ENCODE measurements around the gene ACTL8. TPM values are rescaled to one million over a fixed set of nuclear protein-coding genes. Genes with fewer than 3 reads are reported as not detected.

The ACTL8 gene
- total and polyA plus RNA-seq, 2 experiments from 2014 or later, result 0.38 to 0.71 TPM

DNA sequence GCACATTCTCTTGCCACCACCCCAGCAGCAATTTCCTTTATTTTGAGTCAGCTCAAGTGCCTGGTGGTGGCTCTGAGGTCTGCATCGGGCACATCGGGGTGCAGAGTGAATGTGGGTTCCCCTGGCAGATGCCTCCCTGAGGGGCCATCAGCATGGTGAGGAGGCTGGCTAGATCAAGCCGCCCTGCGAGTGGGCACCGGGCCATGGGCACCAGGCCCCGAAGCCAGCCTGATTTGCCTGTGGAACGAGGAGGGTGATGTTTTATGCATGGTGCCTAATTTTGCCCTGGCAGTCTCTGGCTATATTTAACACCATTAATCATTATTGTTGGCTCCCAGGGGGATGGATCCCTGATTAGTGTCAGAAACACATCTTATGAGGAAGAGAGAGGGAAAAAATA, 36.3 kb downstream of the ACTL8 start (continued):
- TF ChIP-seq, protein P1, sequence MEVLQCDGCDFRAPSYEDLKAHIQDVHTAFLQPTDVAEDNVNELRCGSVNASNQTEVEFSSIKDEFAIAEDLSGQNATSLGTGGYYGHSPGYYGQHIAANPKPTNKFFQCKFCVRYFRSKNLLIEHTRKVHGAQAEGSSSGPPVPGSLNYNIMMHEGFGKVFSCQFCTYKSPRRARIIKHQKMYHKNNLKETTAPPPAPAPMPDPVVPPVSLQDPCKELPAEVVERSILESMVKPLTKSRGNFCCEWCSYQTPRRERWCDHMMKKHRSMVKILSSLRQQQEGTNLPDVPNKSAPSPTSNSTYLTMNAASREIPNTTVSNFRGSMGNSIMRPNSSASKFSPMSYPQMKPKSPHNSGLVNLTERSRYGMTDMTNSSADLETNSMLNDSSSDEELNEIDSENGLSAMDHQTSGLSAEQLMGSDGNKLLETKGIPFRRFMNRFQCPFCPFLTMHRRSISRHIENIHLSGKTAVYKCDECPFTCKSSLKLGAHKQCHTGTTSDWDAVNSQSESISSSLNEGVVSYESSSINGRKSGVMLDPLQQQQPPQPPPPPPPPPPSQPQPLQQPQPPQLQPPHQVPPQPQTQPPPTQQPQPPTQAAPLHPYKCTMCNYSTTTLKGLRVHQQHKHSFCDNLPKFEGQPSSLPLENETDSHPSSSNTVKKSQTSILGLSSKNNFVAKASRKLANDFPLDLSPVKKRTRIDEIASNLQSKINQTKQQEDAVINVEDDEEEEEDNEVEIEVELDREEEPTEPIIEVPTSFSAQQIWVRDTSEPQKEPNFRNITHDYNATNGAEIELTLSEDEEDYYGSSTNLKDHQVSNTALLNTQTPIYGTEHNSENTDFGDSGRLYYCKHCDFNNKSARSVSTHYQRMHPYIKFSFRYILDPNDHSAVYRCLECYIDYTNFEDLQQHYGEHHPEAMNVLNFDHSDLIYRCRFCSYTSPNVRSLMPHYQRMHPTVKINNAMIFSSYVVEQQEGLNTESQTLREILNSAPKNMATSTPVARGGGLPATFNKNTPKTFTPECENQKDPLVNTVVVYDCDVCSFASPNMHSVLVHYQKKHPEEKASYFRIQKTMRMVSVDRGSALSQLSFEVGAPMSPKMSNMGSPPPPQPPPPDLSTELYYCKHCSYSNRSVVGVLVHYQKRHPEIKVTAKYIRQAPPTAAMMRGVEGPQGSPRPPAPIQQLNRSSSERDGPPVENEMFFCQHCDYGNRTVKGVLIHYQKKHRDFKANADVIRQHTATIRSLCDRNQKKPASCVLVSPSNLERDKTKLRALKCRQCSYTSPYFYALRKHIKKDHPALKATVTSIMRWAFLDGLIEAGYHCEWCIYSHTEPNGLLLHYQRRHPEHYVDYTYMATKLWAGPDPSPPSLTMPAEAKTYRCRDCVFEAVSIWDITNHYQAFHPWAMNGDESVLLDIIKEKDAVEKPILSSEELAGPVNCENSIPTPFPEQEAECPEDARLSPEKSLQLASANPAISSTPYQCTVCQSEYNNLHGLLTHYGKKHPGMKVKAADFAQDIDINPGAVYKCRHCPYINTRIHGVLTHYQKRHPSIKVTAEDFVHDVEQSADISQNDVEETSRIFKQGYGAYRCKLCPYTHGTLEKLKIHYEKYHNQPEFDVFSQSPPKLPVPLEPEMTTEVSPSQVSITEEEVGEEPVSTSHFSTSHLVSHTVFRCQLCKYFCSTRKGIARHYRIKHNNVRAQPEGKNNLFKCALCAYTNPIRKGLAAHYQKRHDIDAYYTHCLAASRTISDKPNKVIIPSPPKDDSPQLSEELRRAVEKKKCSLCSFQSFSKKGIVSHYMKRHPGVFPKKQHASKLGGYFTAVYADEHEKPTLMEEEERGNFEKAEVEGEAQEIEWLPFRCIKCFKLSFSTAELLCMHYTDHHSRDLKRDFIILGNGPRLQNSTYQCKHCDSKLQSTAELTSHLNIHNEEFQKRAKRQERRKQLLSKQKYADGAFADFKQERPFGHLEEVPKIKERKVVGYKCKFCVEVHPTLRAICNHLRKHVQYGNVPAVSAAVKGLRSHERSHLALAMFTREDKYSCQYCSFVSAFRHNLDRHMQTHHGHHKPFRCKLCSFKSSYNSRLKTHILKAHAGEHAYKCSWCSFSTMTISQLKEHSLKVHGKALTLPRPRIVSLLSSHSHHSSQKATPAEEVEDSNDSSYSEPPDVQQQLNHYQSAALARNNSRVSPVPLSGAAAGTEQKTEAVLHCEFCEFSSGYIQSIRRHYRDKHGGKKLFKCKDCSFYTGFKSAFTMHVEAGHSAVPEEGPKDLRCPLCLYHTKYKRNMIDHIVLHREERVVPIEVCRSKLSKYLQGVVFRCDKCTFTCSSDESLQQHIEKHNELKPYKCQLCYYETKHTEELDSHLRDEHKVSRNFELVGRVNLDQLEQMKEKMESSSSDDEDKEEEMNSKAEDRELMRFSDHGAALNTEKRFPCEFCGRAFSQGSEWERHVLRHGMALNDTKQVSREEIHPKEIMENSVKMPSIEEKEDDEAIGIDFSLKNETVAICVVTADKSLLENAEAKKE (CRISPR knock-in tag; IDR thresholded peaks at IDR 0.05), result no peak
- TF ChIP-seq EZH2 (IDR thresholded peaks at IDR 0.05; ENCODE audit: low read depth, unreplicated experiment) (no peak), NANOG (IDR thresholded peaks at IDR 0.05; ENCODE audit: borderline replicate concordance) (no peak)

DNA sequence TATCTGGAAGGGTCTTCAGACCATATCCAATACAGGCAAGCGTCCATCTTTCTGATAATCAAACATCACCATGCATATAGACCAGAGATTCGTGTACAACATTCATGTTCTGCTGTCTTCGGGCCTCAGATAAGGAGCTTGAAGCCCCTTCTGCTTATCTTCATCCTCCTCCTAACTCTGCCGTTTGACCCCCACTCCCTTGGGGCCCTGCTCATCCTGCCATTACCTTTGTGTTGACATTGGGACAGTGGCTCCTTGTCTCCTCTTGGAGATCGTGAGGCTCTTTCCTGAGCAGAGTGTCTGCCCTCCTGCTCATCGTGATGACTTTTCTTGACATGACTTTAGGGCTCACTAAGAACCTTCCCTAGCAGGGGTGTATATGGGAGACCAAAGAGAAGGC, 37.3 kb downstream of the ACTL8 start:
- H3K27me3 ChIP-seq (ENCODE audit: insufficient read depth), result no peaks in the 10 kb centered on the region
- no peak for DNase-seq (ENCODE audit: low spot score)
- no peaks in the 10 kb centered on the region for H3K4me1 ChIP-seq (ENCODE audit: insufficient read depth)
- no peaks in the 10 kb centered on the region for H3F3A ChIP-seq (replicated peaks; ENCODE audit: low read depth)
- H3K9me2 ChIP-seq (ENCODE audit: insufficient read depth), result no peaks in the 10 kb centered on the region
- Mint-ChIP-seq H3K4me3 (no peak overlapping the region), H3K27ac (no peak overlapping the region), H3K4me1 (no peaks in the 10 kb centered on the region; the same call in 2 of the 3 replicates), H3K27me3 (ENCODE audit: insufficient read depth, low read depth, poor library complexity) (peaks cover 4% of the 10 kb centered on the region), H3K9me3 (peaks cover 4% of the 10 kb centered on the region), H3K36me3 (ENCODE audit: low read depth) (no peaks in the 10 kb centered on the region)
- no peak for ATAC-seq
- H4K20me1 ChIP-seq (replicated peaks; ENCODE audit: insufficient read depth), result no peaks in the 10 kb centered on the region
- no peaks in the 10 kb centered on the region for H3K36me3 ChIP-seq (ENCODE audit: insufficient read depth)
- no peaks in the 10 kb centered on the region for H3K79me2 ChIP-seq (replicated peaks; ENCODE audit: insufficient read depth)
- H3K4me2 ChIP-seq, result no peak overlapping the region
- H2AFZ ChIP-seq, result no peak overlapping the region
- H3K27ac ChIP-seq (ENCODE audit: low read depth), result no peak overlapping the region
- H3K4me3 ChIP-seq, result no peak overlapping the region
- TF ChIP-seq STAT1 (IDR thresholded peaks at IDR 0.05; ENCODE audit: unreplicated experiment) (no peak), NANOG (IDR thresholded peaks at IDR 0.05; ENCODE audit: borderline replicate concordance) (no peak), POLR2AphosphoS5 (IDR thresholded peaks at IDR 0.05; ENCODE audit: low read depth) (no peak), ZNF331 (CRISPR knock-in tag; IDR thresholded peaks at IDR 0.05; ENCODE audit: low read depth) (no peak), ZNF114 (CRISPR knock-in tag; IDR thresholded peaks at IDR 0.05) (no peak)
- TF ChIP-seq, protein P2, sequence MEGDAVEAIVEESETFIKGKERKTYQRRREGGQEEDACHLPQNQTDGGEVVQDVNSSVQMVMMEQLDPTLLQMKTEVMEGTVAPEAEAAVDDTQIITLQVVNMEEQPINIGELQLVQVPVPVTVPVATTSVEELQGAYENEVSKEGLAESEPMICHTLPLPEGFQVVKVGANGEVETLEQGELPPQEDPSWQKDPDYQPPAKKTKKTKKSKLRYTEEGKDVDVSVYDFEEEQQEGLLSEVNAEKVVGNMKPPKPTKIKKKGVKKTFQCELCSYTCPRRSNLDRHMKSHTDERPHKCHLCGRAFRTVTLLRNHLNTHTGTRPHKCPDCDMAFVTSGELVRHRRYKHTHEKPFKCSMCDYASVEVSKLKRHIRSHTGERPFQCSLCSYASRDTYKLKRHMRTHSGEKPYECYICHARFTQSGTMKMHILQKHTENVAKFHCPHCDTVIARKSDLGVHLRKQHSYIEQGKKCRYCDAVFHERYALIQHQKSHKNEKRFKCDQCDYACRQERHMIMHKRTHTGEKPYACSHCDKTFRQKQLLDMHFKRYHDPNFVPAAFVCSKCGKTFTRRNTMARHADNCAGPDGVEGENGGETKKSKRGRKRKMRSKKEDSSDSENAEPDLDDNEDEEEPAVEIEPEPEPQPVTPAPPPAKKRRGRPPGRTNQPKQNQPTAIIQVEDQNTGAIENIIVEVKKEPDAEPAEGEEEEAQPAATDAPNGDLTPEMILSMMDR (conservative IDR thresholded peaks at IDR 0.05; ENCODE audit: low read depth in 2 of 2), result no peak
- TF ChIP-seq, protein P3, sequence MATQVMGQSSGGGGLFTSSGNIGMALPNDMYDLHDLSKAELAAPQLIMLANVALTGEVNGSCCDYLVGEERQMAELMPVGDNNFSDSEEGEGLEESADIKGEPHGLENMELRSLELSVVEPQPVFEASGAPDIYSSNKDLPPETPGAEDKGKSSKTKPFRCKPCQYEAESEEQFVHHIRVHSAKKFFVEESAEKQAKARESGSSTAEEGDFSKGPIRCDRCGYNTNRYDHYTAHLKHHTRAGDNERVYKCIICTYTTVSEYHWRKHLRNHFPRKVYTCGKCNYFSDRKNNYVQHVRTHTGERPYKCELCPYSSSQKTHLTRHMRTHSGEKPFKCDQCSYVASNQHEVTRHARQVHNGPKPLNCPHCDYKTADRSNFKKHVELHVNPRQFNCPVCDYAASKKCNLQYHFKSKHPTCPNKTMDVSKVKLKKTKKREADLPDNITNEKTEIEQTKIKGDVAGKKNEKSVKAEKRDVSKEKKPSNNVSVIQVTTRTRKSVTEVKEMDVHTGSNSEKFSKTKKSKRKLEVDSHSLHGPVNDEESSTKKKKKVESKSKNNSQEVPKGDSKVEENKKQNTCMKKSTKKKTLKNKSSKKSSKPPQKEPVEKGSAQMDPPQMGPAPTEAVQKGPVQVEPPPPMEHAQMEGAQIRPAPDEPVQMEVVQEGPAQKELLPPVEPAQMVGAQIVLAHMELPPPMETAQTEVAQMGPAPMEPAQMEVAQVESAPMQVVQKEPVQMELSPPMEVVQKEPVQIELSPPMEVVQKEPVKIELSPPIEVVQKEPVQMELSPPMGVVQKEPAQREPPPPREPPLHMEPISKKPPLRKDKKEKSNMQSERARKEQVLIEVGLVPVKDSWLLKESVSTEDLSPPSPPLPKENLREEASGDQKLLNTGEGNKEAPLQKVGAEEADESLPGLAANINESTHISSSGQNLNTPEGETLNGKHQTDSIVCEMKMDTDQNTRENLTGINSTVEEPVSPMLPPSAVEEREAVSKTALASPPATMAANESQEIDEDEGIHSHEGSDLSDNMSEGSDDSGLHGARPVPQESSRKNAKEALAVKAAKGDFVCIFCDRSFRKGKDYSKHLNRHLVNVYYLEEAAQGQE (IDR thresholded peaks at IDR 0.05; ENCODE audit: unreplicated experiment), result no peak
